NK-92 (cell line): ENCODE results near the gene SLC35F5.
"Not testable (repeated sequence)": the region's sequence is repeated elsewhere in the genome, so short reads cannot be mapped to it uniquely, and the experiment has no call there.

Experiments
- DNase-seq: peaks from one replicate; lab custom pipeline; 2025; ENCODE audit not compliant: unreplicated experiment; lab: John Stamatoyannopoulos, UW

SLC35F5 gene

DNA sequence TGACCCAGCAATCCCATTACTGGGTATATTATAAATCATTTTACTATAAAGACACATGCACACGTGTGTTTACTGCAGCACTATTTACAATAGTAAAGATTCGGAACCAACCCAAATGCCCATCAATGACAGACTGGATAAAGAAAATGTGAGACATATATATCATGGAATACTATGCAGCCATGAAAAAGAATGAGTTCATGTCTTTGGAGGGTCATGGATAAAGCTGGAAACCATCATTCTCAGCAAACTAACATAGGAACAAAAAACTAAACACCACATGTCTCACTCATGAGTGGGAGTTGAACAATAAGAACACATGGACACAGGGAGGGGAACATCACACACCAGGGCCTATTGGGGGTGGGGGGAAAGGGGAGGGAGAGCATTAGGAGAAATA lies 58.2 kb downstream of the SLC35F5 start:
- not testable (repeated sequence) for DNase-seq

DNA sequence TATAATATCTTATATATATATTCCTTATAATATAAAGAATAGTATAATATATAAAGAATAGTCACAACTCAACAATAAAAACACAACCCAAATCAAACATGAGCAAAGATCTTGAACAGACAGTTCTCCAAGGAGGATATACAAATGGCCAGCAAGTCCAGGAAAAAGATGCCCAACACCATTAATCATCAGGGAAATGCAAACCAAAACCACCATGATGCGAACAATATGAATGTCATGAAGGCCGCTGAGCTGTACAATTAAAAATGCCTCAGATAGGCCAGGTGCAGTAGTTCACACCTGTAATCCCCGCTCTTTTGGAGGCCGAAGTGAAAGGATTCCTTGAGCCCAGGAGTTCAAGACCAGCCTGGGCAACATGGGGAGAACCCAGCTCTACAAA lies 58.9 kb downstream of the SLC35F5 start:
- no peak for DNase-seq

DNA sequence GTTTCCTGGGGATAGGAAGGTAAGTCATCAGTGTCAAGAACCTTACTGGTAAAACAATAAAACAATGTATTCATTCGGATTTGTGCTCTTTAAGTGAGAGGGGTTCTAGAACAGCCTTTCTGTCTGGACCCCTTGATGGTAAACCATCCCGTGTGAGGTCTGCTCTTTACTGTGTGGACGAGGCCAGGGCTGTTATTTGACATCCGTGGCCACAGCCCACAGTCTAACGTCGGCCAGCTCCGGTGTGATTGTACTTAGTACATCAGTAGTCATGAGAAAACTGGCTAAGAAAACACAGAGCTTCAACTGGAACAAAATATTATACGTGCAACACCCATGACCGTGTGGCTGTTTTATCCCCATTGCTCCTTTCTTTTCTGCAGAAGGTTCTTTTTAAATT lies 62.0 kb downstream of the SLC35F5 start:
- no peak for DNase-seq

DNA sequence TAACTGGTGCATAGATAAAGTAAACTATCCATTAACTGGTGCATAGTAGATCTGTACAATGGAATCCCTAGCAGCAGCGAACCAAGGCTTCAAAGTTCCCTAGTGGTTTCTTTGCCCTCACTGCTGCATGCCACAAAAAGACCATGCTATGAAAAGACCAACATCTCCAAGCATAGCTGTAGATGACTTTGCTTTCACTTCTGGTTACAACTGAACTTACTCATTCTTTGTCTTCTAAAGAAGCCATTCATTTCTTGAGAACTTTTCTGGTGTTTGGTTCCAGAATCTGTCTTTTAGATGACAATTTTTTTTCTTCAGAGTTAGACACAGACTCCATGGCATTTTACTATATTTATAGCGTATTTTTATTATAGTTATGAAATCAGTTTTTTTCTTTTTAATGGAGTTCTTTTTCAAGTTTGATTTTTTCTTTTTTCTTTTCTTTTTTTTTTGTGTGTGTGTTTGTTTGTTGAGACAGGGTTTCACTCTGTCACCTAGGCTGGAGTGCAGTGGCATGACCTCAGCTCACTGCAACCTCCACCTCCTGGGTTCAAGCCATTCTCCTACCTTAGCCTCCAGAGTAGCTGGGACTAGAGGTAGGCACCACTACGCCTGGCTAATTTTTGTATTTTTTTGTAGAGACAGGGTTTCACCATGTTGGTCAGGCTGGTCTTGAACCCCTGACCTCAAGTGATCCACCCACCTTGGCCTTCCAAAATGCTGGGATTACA lies 63.6 kb downstream of the SLC35F5 start:
- no peak for DNase-seq

DNA sequence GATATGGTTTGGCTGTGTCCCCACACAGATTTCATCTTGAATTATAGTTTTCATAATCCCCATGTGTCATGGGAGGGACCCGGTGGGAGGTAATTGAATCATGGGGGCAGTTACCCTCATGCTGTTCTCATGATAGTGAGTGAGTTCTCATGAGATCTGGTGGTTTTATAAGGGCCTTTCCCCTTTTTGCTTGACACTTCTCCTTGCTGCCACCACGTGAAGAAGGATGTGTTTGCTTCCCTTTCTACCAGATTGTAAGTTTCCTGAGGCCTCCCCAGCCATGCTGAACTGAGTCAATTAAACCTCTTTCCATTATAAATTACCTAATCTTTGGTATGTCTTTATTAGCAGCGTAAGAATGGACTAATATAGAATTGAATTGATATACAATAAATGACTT lies 65.6 kb downstream of the SLC35F5 start:
- DNase-seq = not testable (repeated sequence)

DNA sequence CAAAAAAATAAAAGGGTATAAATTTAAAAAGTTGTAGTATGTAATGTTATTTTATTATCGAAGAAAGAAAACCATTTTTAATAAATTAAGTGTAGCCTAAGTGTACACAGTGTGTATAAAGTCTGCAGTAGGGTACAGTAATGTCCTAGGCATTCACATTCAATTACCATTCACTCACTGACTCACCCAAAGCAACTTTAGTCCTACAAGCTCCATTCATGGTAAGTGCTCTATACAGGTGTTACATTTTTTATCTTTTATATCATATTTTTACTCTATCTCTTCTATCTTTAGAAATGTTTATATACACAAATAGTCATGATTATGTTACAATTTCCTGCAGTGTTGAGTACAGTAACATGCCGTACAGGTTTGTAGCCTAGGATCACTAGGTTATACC lies 69.9 kb downstream of the SLC35F5 start:
- DNase-seq = no peak

DNA sequence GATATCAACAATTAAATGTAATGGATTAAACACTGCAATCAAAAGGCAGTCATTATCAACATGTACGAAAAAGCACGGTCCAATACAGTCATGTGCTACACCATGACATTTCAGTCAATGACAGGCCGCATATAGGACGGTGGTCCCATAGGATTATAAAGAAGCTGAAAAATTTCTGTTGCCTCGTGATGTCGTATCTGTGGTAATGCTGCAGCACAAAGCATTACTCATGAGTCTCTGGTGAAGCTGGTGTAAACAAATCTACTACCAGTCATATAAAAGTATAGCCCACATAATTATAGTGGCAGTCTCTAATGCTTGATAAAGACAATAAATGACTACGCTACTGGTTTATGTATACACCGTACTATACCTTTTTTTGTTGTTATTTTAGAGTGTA lies 71.0 kb downstream of the SLC35F5 start:
- no peak for DNase-seq

DNA sequence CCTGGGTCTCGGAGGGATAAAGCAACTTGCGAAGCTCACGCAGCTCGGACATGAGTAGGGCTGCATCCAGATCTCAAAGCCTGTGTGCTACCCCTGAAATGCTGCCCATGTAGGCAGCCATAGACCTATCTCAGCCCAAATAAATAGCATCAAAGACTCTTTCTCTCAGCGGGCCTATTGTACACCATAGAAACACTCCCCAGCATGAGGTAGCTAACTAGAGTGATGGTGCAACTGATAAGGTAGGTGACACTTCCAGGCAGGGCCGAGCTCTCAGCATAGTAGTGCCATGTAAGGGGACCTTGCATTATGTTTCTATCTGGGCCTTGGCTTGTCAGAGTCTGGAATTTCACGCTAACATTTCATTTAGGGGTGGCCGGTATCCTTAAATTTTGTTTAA lies 77.0 kb downstream of the SLC35F5 start:
- no peak for DNase-seq

DNA sequence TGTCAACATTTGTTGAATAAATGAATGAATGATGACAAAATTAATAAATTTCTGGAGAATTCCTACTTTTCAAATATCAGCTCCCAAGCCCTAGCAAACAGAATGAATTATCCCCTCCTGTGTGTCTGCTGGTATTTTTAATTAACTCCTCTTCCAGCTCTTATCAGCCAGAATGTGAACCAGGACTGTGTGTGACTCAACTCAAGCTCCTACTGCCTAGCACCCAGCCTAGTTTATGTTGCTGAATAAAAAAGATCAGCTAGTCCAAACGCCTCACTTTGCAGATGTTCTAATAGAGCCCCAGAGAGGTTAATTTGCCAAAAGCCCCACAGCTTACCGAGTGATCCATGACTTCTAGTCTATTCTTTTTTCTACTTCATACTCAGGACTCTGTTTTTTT lies 79.1 kb downstream of the SLC35F5 start:
- no peak for DNase-seq

DNA sequence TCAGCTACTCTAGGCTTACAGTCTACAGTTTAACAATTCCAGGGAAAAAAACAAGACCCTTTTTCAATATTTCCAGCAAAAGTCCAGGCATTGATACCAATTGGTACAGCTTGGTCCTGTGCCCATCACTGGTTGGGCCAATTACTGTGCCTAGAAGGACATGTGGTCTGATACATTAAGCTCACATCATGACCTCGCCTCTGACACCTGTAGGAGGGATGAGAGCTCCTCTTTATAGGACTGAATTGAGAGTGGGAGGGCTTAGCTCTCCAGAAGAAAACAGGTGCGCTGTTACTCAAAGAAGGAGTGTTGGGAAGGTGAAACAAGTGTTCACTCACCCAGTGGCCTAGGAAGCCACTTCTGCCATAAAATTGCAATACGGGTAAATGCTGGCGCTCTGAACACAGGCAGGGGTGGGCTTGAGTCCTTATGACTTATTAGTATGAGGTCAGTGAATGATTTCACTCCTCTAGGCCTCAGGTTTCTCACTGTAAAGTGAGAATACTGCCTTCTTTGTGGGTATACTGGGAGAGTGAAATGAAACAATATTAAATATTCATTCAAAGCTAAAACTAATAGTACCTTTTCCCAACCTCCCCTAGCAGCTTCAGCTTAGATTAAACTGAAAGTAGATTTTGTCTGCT lies 79.7 kb downstream of the SLC35F5 start:
- no peak for DNase-seq

DNA sequence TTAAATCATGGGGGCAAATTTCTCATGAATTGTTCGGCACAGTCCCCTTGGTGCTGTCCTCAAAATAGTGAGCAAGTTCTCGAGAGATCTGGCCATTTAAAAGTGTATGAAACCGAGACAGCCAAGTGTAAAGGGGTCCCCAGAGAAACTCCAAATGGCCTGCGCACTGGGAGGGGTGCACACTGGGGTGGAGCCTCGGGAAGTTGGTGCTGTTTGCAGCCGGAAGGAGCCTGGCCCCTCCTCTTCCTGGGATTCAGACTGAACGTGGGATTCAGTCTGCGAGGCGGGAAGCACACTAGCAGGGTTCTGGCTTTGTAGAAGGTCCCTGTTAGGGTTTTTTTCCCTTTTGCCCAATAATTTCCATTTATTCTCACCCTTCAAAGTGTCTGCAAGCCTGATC lies 80.6 kb downstream of the SLC35F5 start:
- DNase-seq = no peak

DNA sequence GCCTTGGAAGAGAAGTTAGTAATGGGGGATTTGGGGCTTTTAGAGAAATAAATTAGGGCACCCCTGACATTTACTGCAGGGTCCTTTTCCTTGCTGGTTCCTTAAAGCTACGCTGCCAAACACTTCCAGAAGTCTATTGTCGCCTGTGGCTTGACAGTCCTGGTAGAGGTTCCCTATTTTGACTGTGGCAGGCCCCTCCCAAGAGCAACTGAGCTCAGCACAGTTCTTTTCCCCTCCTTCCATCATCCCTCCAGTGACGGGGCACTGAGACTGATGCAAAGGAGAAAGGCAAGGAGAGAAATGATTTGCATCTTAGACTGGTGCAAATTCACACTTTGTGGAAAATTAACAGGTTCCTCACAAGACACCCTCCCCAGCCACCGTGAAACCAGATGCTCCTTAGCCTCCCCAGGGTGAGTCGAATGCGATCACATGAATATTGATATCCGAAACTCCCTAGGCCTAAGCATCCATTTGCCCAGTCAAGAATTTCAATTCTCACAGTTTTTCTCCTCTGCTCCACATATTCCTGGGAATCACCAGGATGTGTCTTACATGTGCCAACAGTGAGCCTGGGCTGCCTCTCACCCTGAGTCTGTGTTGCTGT lies 84.0 kb downstream of the SLC35F5 start:
- no peak for DNase-seq

DNA sequence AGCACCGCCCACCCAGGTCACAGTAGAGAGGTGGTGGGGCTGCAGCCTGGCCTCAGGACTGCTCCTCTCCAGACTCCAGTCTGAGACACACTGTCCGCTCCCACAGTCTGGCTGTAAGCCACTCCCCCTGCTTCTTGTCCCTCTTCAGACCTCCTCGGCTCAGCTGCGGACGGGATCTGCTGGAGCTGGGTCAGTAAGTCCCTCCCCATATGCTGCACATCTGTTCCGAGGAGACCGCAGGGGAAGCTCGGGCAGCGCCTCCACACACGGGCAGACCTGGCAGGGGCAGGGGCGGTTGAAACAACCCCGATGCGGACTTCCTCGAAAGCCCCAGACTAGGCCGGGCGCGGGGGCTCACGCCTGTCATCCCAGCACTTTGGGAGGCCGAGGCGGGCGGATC lies 87.4 kb downstream of the SLC35F5 start:
- DNase-seq = not testable (repeated sequence)

DNA sequence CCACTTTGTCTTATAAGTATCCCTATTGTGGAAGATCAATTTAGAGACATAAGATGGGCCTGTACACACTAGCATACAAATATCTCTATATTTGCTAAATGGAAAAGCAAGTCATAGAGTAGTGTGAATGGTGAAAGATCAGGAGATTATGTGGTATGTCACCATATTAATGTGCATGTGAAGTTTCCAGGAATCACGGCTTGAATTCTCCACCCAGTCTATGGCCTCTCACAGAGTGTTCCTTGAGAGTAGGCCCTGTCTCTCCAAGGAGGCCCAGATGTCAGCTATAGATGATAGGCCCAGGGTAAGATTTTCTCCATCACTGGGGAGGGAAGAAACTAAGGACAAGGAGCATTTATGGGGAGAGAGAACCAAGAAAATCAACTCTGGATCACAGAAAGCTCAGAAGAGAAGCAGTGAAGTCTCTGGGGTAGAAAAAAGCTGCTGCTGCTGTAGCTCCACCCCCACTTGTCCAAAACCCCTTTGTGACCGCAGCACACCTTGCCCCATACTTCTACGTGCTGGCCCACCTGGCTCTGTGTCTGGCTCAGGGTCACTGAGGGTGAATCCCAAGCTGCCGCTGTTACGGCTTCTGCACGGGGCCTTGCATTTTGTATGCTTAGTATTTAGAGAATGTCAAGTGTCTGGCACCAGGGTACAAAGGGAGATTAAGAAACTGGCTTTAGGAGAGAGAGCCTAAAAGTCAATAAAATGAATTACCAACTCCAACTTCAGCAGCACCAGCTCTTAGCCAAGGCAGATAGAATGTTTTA lies 91.5 kb downstream of the SLC35F5 start:
- not testable (repeated sequence) for DNase-seq

DNA sequence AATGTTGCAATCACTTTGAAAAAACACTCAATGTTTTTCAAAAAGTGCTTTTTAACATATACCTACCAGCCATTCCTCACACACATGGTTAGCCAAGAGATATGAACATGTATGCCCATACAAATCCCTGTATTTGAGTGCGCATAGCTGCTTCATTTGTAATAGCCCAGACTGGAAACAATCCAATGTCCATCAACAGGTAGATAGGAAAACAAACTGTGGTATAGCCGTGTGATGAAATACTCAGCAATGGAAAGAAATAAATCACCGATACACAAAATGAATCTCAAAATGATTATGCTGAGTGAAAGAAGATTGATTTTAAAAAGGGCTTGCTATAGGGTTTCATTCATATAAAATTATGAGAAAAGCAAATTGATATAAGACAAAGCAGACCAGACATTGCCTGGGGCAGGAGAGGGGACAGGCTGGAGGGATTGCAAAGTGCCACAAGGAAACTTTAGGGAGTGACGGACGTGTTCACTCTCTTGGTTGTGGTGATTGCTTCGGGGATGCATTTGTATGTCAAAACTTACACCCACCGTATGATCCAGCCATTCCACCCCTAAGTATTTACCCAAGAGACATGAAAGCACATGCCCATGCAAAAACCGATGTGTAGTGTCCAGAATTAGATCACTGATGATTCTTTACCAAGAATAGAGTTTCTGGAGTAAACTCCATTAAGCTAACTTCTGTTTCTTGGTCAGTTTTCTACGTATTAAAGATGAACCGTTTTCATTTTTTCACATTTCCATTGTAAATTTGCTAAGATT lies 93.0 kb downstream of the SLC35F5 start:
- DNase-seq = not testable (repeated sequence)
